ENCODE results near the gene SIL1.

Gene SIL1

GRCh38 chr5:138920181-138920580 is 278.0 kb downstream of the SIL1 start:
- no peak for DNase-seq (ENCODE audit: low read depth in 2 of 2)

GRCh38 chr5:138918686-138919085 is 279.5 kb downstream of the SIL1 start:
- no peak for DNase-seq (ENCODE audit: low read depth in 2 of 2)

- DNase-seq (ENCODE audit: low read depth in 2 of 2) = no peak
These were observed 283.8 kb downstream of the SIL1 start for GRCh38 chr5:138914338-138914737.

GRCh38 chr5:138913773-138914172 is 284.4 kb downstream of the SIL1 start:
- DNase-seq (ENCODE audit: low read depth in 2 of 2) = no peak

GRCh38 chr5:138912093-138912492 is 286.1 kb downstream of the SIL1 start:
- DNase-seq (ENCODE audit: low read depth in 2 of 2) = no peak

GRCh38 chr5:138911441-138911840 is 286.7 kb downstream of the SIL1 start:
- DNase-seq (ENCODE audit: low read depth in 2 of 2) = no peak

GRCh38 chr5:138910546-138911185 is 287.5 kb downstream of the SIL1 start:
- no peak for DNase-seq (ENCODE audit: low read depth in 2 of 2)

- no peak for DNase-seq (ENCODE audit: low read depth in 2 of 2)
These were observed 288.4 kb downstream of the SIL1 start for GRCh38 chr5:138909734-138910133.

GRCh38 chr5:138905541-138905940 is 292.6 kb downstream of the SIL1 start:
- no peak for DNase-seq (ENCODE audit: low read depth in 2 of 2)

- no peak for DNase-seq (ENCODE audit: low read depth in 2 of 2)
These were observed 294.9 kb downstream of the SIL1 start for GRCh38 chr5:138903130-138903775.

GRCh38 chr5:138901716-138902115 is 296.5 kb downstream of the SIL1 start:
- DNase-seq (ENCODE audit: low read depth in 2 of 2) = no peak

- DNase-seq (ENCODE audit: low read depth in 2 of 2) = no peak
These were observed 297.7 kb downstream of the SIL1 start for GRCh38 chr5:138900281-138900965.

- DNase-seq (ENCODE audit: low read depth in 2 of 2) = no peak
These were observed 299.4 kb downstream of the SIL1 start for GRCh38 chr5:138898742-138899141.

GRCh38 chr5:138898299-138898698 is 299.9 kb downstream of the SIL1 start:
- DNase-seq (ENCODE audit: low read depth in 2 of 2) = no peak

All from stimulated activated CD4-positive, alpha-beta T cell treated with anti-CD3 and anti-CD28 coated beads, Interleukin-12 subunit alpha, Interleukin-12 subunit beta, amount 100 ng/mL, for 24 hours (primary cell).